H1 (cell line): ENCODE data around the gene AFF4. TPM values are rescaled to one million over a fixed set of nuclear protein-coding genes. Genes with fewer than 3 reads are reported as not detected.

Source experiments
- BRCA1 ChIP-seq: IDR thresholded peaks from 2 replicates; pipeline ENCODE4 v1.6.1; 2012; ENCODE audit warnings: low read depth, low read length, improper control_type of control experiment
- CHD7 ChIP-seq: fragments of 300-600 bp; sonication (generic); IDR thresholded peaks from 2 replicates; pipeline ENCODE4 v1.7.1; 2012; ENCODE audit warnings: low read length, moderate library complexity, mild to moderate bottlenecking, inconsistent platforms; ENCODE audit not compliant: insufficient replicate concordance
- NANOG ChIP-seq: IDR thresholded peaks from 2 replicates; pipeline ENCODE4 v1.6.1; 2011; ENCODE audit warnings: low read length, low read depth, mild to moderate bottlenecking, inconsistent platforms; ENCODE audit not compliant: insufficient read depth, poor library complexity, severe bottlenecking
- NRF1 ChIP-seq: IDR thresholded peaks from 2 replicates; pipeline ENCODE4 v1.6.1; 2011; ENCODE audit warnings: mild to moderate bottlenecking, low read depth, low read length, improper control_type of control experiment
- POLR2A ChIP-seq, 2 experiments: IDR thresholded peaks; 1 replicate in 1 of 2; 2 replicates in 1 of 2; pipeline ENCODE4 v1.6.1; 2011; ENCODE audit warnings: low read depth in 2 of 2, low read length in 2 of 2, mild to moderate bottlenecking in 2 of 2; ENCODE audit errors: control extremely low read depth in 1 of 2
- SP4 ChIP-seq: IDR thresholded peaks from 2 replicates; pipeline ENCODE4 v1.6.1; 2012; ENCODE audit warnings: low read length, inconsistent platforms
- SUZ12 ChIP-seq: fragments of 200-600 bp; sonication (generic); IDR thresholded peaks from 2 replicates; pipeline ENCODE4 v1.6.1; 2012; ENCODE audit warnings: mild to moderate bottlenecking, inconsistent platforms, low read length, moderate library complexity, mixed read lengths
- polyA plus RNA-seq, 7 experiments: library from polyadenylated mRNA; depleted of rRNA in 3 of 7; stranded (reverse) in 5 of 7; unstranded in 2 of 7; fragments of >200 nt in 5 of 7; fragments of 200-250 nt in 2 of 7; gene quantifications; 1 replicate in 5 of 7; 2 replicates in 1 of 7; 4 replicates in 1 of 7; pipeline versions ENCODE4 v1.2.1 to v1.2.3, GENCODE V29; 2011 to 2013; ENCODE audit warnings: missing spikeins in 2 of 7, mixed read lengths in 2 of 7
- total RNA-seq: library from RNA; stranded (reverse); fragmentation: NEBNext Ultra II Directional; extraction: Animal tissue kit (Norgen Biotek cat#: 25700); gene quantifications from 2 replicates; pipeline ENCODE4 v1.2.1, GENCODE V29; 2021

The AFF4 gene
- total and polyA plus RNA-seq, 2 of the 8 experiments (the other 6 are each of a cell fraction or from before 2014, with no cell fraction given): 12.0 to 61.4 TPM

GRCh38 chr5:133006653-133007052, 43.2 kb upstream of the AFF4 start (continued):
- TF ChIP-seq CHD7: no peak
- no peak for TF ChIP-seq SUZ12
- TF ChIP-seq BRCA1: no peak
- no peak for TF ChIP-seq POLR2A (IDR thresholded peaks at IDR 0.05; ENCODE audit: control extremely low read depth in 1 of 2, low read depth in 2 of 2, low read length in 2 of 2)
- no peak for TF ChIP-seq NRF1
- TF ChIP-seq SP4: no peak
- no peak for TF ChIP-seq NANOG
